SJCRH30 (cell line): ENCODE results near the gene CIB4. TPM values are rescaled to one million over a fixed set of nuclear protein-coding genes. Genes with fewer than 3 reads are reported as not detected.

Experiments used
- DNase-seq, 2 experiments: peaks; one replicate each; pipeline ENCODE4 v3.0.0-alpha.2; 2015 to 2020
- H3K27ac ChIP-seq: fragments of 250-450 bp; sonication (Bioruptor Pico); 2 replicates; pipeline ENCODE4 v1.5.1; 2020; ENCODE audit warnings: mild to moderate bottlenecking, moderate library complexity
- H3K27me3 ChIP-seq: fragments of 250-450 bp; sonication (Bioruptor Pico); 2 replicates; pipeline ENCODE4 v1.5.1; 2020; ENCODE audit warnings: mild to moderate bottlenecking, moderate library complexity
- H3K36me3 ChIP-seq: fragments of 250-450 bp; sonication (Bioruptor Pico); 2 replicates; pipeline ENCODE4 v1.5.1; 2020; ENCODE audit warnings: mild to moderate bottlenecking, moderate library complexity
- H3K4me1 ChIP-seq: fragments of 250-450 bp; sonication (Bioruptor Pico); 2 replicates; pipeline ENCODE4 v1.5.1; 2020; ENCODE audit warnings: mild to moderate bottlenecking, moderate library complexity
- H3K4me3 ChIP-seq: fragments of 250-450 bp; sonication (Bioruptor Pico); 2 replicates; pipeline ENCODE4 v1.5.1; 2020; ENCODE audit warnings: mild to moderate bottlenecking, moderate library complexity
- H3K9me3 ChIP-seq: fragments of 250-450 bp; sonication (Bioruptor Pico); replicated peaks from 2 replicates; pipeline ENCODE4 v1.5.1; 2020; ENCODE audit warnings: mild to moderate bottlenecking, moderate library complexity
- total RNA-seq: library from RNA; depleted of rRNA; stranded (reverse); fragments of >200 nt; shearing (Covaris generic); gene quantifications from 2 replicates; pipeline ENCODE4 v1.2.3, GENCODE V29; 2014

CIB4 gene
- total RNA-seq, 1 experiment from 2014 or later: not detected

DNA sequence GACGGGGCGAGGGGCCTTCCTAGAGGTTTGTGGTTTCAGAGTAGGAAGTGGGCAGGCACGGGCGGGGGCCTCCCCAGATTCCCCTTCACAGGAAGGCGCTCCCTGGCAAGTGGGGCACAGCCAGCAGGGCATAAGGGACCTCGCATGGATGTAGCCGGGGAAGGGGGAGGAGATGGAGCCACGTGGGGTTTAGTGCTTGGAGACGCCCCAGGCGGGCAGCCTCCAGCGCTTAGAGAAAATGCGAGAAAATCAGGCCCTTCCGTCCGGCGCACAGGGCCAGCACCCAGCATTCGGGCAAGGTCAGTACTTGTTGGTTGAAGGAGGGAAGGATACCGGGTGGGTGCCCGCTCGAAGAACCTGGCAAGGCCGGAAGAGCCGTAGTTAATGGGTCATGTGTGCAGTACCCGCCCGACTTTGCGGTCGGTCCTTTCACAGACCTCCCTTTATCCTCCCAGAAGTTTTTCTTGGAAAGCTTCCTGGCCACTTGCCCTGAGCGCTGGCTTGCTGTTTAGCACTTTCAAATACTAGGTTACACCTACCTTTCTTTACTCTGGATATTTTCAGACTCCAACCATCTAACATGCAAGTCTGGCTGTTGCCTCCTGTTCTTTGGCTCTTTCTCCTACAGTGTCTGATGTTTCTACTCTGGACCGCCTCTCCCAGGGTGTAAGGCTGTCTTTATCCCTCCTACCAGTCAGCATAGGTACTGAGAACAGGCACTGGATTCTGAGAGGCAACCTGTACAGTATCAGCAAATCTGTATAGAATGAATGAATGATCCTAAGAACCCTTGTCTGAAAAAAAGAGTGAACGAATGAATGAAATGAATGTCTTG is 78.1 kb downstream of the CIB4 start:
- peak; percentile 35 to 65 for DNase-seq
- 0 out of 2 replicates have a peak, but pooled peaks cover 2% of the 10 kb centered on the region for H3K4me1 ChIP-seq
- no peaks in the 10 kb centered on the region for H3K36me3 ChIP-seq
- no peaks in the 10 kb centered on the region for H3K9me3 ChIP-seq
- H3K27ac ChIP-seq: peak overlapping the region; percentile 12; the same call in 1 of the 2 replicates
- peaks cover 52% of the 10 kb centered on the region for H3K27me3 ChIP-seq
- H3K4me3 ChIP-seq: peak overlapping the region; percentile 53

DNA sequence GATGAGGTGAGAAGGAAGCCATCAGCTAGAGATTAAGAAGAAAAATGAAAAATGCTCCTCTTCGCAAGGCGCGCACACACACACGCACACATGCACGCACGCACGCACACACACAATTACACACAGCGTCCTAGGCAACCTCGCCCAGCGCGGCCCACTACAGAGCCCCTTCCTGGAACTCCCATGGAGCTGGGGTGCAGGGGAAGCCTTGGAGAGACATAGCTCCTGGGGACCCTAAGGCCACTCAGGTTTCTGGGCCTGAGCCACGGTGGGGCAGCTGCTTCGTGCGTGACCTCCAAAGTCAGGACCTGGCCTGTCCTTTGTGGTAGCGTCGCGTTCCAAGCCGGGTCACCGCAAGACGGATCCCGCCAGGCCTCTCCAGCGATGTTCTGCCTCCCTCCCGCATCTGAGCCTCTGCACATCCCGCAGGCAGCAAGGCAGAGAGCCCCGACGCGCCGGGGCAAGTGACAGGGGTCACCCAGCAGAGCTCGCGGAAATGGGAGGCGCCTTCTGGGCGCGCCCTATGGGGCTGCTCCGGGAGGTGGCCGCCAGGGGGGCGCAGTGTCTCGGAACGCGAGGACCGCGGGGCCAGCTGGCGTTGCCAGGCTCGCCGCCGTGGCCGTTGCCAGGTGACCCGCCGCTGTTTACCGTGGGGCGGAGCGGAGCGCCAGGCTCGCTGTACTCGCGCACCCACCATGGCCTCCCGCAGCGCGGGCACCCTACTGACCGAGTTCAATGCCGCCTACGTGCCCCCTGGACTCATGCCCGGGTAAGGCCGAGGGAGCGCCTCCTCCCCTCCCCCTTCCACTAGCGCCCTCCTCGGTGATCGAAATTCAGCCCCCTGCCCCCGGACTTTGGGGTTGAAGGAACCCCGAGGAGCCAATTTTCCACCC is 79.0 kb downstream of the CIB4 start:
- Histone ChIP-seq H3K27ac (peak overlapping the region; percentile 12; the same call in 1 of the 2 replicates), H3K4me3 (peak overlapping the region; percentile 53), H3K36me3 (no peaks in the 10 kb centered on the region), H3K27me3 (peaks cover 61% of the 10 kb centered on the region), H3K9me3 (no peaks in the 10 kb centered on the region), H3K4me1 (0 out of 2 replicates have a peak, but pooled peaks cover 2% of the 10 kb centered on the region)
- DNase-seq: peak; percentile 71

- no peak overlapping the region for H3K4me3 ChIP-seq
- 0 out of 2 replicates have a peak, but pooled peaks cover 2% of the 10 kb centered on the region for H3K4me1 ChIP-seq
- H3K27me3 ChIP-seq: peaks cover 67% of the 10 kb centered on the region
- H3K9me3 ChIP-seq: no peaks in the 10 kb centered on the region
- no peak overlapping the region for H3K27ac ChIP-seq
- no peak for DNase-seq
- H3K36me3 ChIP-seq: no peaks in the 10 kb centered on the region
Observed at GRCh38 chr2:26561376-26561775, 79.8 kb downstream of the CIB4 start.

DNA sequence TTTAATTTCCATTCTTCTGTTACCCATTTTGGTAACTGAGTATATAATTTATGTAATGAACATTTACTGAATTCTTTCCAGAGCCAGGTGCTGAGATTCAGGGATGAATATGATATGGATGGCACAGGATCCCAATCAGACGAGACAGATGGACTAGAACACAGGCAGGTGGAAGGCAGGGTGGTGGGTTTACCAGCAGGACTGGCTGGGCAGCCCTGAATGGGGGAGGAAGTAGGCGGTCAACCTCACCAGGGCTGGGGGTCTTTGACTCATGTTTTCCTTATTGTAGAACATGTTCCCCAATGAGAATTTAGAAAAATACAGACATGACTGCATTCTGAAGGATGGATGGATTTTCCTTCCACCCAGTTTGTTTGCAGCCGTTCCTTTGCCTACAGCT is 80.3 kb downstream of the CIB4 start:
- Histone ChIP-seq H3K27me3 (peaks cover 67% of the 10 kb centered on the region), H3K27ac (no peak overlapping the region), H3K4me1 (0 out of 2 replicates have a peak, but pooled peaks cover 2% of the 10 kb centered on the region), H3K36me3 (no peaks in the 10 kb centered on the region), H3K4me3 (no peak overlapping the region), H3K9me3 (no peaks in the 10 kb centered on the region)
- no peak for DNase-seq

GRCh38 chr2:26559556-26559955 is 81.6 kb downstream of the CIB4 start:
- no peaks in the 10 kb centered on the region for H3K9me3 ChIP-seq
- no peaks in the 10 kb centered on the region for H3K36me3 ChIP-seq
- no peak overlapping the region for H3K27ac ChIP-seq
- DNase-seq: no peak
- H3K27me3 ChIP-seq: peaks cover 68% of the 10 kb centered on the region
- 0 out of 2 replicates have a peak, but pooled peaks cover 2% of the 10 kb centered on the region for H3K4me1 ChIP-seq
- H3K4me3 ChIP-seq: no peak overlapping the region

GRCh38 chr2:26559044-26559405 is 82.1 kb downstream of the CIB4 start:
- Histone ChIP-seq H3K36me3 (no peaks in the 10 kb centered on the region), H3K27me3 (peaks cover 66% of the 10 kb centered on the region), H3K9me3 (no peaks in the 10 kb centered on the region), H3K4me1 (0 out of 2 replicates have a peak, but pooled peaks cover 2% of the 10 kb centered on the region), H3K4me3 (no peak overlapping the region), H3K27ac (no peak overlapping the region)
- no peak for DNase-seq

- H3K27ac ChIP-seq: no peak overlapping the region
- no peak overlapping the region for H3K4me3 ChIP-seq
- no peaks in the 10 kb centered on the region for H3K9me3 ChIP-seq
- H3K36me3 ChIP-seq: no peaks in the 10 kb centered on the region
- DNase-seq: no peak
- H3K4me1 ChIP-seq: 0 out of 2 replicates have a peak, but pooled peaks cover 2% of the 10 kb centered on the region
- peaks cover 65% of the 10 kb centered on the region for H3K27me3 ChIP-seq
Observed at GRCh38 chr2:26558271-26559043, 82.7 kb downstream of the CIB4 start.

DNA sequence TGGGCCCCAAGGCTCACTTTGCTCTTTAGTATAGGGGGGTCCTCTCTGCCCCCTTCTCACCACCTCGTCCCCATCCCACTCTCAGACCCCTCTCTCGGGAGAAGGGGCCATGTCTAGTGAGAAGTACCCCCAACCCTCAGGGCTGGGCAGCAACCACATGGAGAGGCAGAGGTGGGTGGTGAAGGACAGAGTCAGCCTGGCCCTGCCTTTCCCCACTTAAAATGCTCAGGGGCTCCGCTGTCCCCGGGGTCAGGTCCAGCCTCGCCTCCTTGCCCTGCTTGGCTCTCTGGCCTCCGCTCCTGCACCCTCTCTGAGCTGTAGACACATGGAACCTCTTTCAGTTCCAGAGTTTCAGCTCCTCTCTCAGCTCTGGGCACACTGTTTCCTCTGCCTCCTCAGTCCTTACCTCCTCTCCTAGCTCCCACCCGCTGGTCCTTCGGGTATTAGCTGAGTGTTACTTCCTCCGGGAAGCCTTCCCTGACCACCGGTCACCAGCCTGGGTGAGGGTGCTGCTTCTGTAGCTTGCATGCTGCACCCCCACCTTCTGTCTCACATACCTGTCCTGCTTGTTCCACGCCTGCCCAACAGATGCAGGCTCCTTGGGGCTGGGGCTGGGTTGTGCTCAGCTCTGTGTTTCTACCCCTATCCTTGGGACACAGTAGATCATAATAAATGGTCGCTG is 83.8 kb downstream of the CIB4 start:
- Histone ChIP-seq H3K27ac (no peak overlapping the region), H3K36me3 (no peaks in the 10 kb centered on the region), H3K27me3 (peaks cover 67% of the 10 kb centered on the region), H3K4me3 (no peak overlapping the region), H3K9me3 (no peaks in the 10 kb centered on the region), H3K4me1 (no peaks in the 10 kb centered on the region)
- DNase-seq: no peak

DNA sequence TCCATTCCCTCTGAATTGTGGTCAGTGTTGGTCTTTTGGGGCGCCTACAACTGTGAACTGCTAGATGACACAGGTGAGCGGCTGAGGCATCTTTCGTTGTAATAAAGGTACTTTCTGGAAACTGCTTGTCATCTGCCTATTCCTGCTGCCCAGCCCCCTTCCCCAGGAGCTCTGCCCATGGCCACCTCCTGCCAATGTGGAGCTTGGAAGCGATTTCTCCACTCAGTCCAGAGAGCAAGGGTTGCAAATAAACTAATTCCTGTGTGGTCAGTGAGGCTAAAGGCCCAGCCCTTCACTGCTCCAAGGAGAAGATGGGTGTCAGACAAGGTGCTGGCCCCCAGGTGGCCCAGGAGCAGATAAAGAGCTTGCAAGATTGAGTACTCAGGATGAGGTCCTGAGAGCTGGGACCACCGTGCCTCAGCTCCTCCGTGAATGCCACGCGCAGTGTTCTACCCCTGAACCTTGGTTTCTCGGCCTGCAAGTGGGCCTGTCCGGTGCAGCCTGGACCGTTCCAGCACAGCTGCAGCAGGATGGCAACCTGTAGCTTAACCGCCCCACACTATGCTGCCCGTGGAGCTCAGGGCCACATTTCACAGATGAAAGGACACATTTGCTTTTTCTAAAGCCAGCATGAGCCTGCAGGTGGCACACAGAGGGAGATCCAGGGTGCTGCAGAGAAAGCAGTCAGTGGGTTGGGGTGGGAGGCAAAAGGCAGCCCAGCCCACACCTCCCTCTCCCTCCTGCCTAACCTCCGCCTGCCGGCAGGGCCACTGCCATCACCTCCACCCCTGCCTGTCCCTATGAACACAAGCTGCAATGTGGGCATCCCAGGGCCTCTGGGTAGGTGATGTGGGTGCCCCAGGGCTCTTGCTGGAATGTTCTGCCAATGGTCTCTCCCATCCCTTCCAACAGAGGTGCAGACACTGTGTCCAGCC is 84.6 kb downstream of the CIB4 start:
- H3K27me3 ChIP-seq: peaks cover 67% of the 10 kb centered on the region
- no peak for DNase-seq
- H3K36me3 ChIP-seq: no peaks in the 10 kb centered on the region
- no peak overlapping the region for H3K27ac ChIP-seq
- H3K4me1 ChIP-seq: no peaks in the 10 kb centered on the region
- no peak overlapping the region for H3K4me3 ChIP-seq
- no peaks in the 10 kb centered on the region for H3K9me3 ChIP-seq

- no peaks in the 10 kb centered on the region for H3K4me1 ChIP-seq
- DNase-seq: no peak
- H3K4me3 ChIP-seq: no peak overlapping the region
- H3K36me3 ChIP-seq: no peaks in the 10 kb centered on the region
- H3K27me3 ChIP-seq: peaks cover 72% of the 10 kb centered on the region
- no peak overlapping the region for H3K27ac ChIP-seq
- no peaks in the 10 kb centered on the region for H3K9me3 ChIP-seq
Observed at GRCh38 chr2:26555246-26556133, 85.7 kb downstream of the CIB4 start.

DNA sequence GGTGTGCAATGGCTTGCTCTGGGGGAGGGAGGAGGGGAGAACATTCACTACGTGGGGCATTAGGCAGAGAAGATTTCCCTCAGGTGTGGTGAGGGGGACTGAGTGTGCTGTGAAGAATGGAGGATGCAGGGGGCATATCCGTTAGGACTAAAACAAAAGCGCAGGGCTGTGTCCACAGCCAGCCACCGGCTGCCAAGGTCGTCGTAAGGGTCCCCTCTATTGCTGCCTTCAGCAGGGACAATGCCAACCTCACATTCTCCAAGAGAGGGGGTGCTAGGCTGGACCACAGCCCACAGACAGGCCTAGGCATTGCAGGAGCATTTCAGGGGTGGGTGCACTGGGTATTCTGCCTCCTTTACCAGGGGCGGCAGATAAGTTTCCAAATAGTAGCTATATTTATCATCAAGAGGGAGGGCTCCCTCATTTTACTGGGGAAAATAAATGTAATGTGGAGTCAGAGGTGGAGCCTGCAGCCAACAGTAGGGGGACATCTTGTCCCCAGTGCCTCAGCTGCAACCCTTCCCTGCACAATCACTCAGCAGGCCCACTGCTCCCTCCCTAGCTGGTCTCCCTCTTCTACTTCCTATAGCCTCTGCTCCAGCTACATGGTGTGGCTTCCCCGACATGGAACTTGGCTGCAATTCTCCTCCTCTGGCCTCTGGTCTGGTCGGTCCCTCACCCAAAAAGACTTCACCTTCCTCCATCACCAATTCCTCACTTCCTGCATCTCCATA is 88.4 kb downstream of the CIB4 start:
- DNase-seq: no peak
- H3K9me3 ChIP-seq: no peaks in the 10 kb centered on the region
- no peaks in the 10 kb centered on the region for H3K36me3 ChIP-seq
- no peak overlapping the region for H3K27ac ChIP-seq
- H3K27me3 ChIP-seq: peaks cover 50% of the 10 kb centered on the region
- H3K4me1 ChIP-seq: no peaks in the 10 kb centered on the region
- H3K4me3 ChIP-seq: no peak overlapping the region
